Panc1 (cell line): ENCODE measurements around the gene GIMAP6. TPM values are rescaled to one million over a fixed set of nuclear protein-coding genes. Genes with fewer than 3 reads are reported as not detected.

Source experiments
- ATAC-seq: fragments of 200-7000 bp; cut with Tn5 transposase; 2 replicates; pipeline ENCODE4 v1.9.1; 2020; ENCODE audit warnings: mild to moderate bottlenecking, moderate library complexity
- BruUV-seq: library from RNA; stranded (reverse); fragments of 400-500 nt; replicated peaks from 2 replicates; lab custom pipeline; 2021; lab: Mats Ljungman, UMichigan
- CTCF ChIA-PET: fragments of 300-600 bp; sonication (Branson Sonifier 250); formaldehyde crosslinking; loops from one replicate; lab custom pipeline; 2022; ENCODE audit warnings: antibody characterized with exemption; lab: Charles Lee
- POLR2A ChIA-PET: fragments of 300-600 bp; sonication (Branson Sonifier 250); formaldehyde crosslinking; loops from one replicate; lab custom pipeline; 2022; ENCODE audit warnings: antibody characterized with exemption; lab: Charles Lee
- DNase-seq: peaks from one replicate; pipeline ENCODE4 v3.0.0-alpha.2; 2010; ENCODE audit warnings: low read depth, low spot score
- H3K27ac ChIP-seq: 2 replicates; pipeline ENCODE4 v1.5.1; 2011; ENCODE audit warnings: mild to moderate bottlenecking, low read length, inconsistent platforms
- H3K27me3 ChIP-seq: fragments of 200-500 bp; sonication (Bioruptor generic); 2 replicates; pipeline ENCODE4 v1.6.0; 2014; ENCODE audit warnings: low read length, inconsistent platforms; ENCODE audit not compliant: control insufficient read depth, insufficient read depth
- H3K36me3 ChIP-seq: fragments of 200-500 bp; sonication (Bioruptor generic); 2 replicates; pipeline ENCODE4 v1.5.1; 2014; ENCODE audit warnings: inconsistent platforms, mild to moderate bottlenecking, low read length, moderate library complexity; ENCODE audit not compliant: control insufficient read depth, insufficient read depth
- H3K4me1 ChIP-seq: 2 replicates; pipeline ENCODE4 v1.5.1; 2011; ENCODE audit warnings: inconsistent platforms, mild to moderate bottlenecking, low read length, moderate library complexity; ENCODE audit not compliant: control insufficient read depth, insufficient read depth
- H3K4me3 ChIP-seq, 2 experiments: 2 replicates each; pipeline ENCODE4 v1.5.1; 2011 to 2012; ENCODE audit warnings: low read depth in 2 of 2, low read length in 2 of 2, mild to moderate bottlenecking in 2 of 2, inconsistent platforms in 1 of 2, moderate library complexity in 1 of 2
- H3K9me3 ChIP-seq: fragments of 200-500 bp; sonication (Bioruptor generic); 2 replicates; pipeline ENCODE4 v1.5.1; 2014; ENCODE audit warnings: low read depth, mild to moderate bottlenecking, inconsistent platforms, low read length, moderate library complexity; ENCODE audit not compliant: control insufficient read depth, insufficient read depth
- POLR2AphosphoS5 ChIP-seq: IDR thresholded peaks from 2 replicates; pipeline ENCODE4 v1.6.1; 2012; ENCODE audit warnings: mild to moderate bottlenecking, low read depth, low read length, moderate library complexity
- SIN3A ChIP-seq: IDR thresholded peaks from 2 replicates; pipeline ENCODE4 v1.6.1; 2012; ENCODE audit warnings: low read depth, mild to moderate bottlenecking, low read length, moderate library complexity, borderline replicate concordance; ENCODE audit not compliant: insufficient read depth
- TCF7L2 ChIP-seq: IDR thresholded peaks from 2 replicates; pipeline ENCODE4 v1.6.1; 2011; ENCODE audit warnings: mild to moderate bottlenecking, low read depth, low read length, inconsistent platforms
- in situ Hi-C: cut with HindIII; loops from 2 replicates; pipeline ENCODE4 v1.10.0; 2016; ENCODE audit warnings: low sequenced_read_pairs, low pct_unique_long_range_greater_than_20kb
- intact Hi-C: fragments of 100-400 bp; cut with micrococcal nuclease; formaldehyde crosslinking; loops from one replicate; pipeline ENCODE4 v1.10.0; 2022; ENCODE audit not compliant: unreplicated experiment
- total RNA-seq: library from RNA; stranded (reverse); gene quantifications from one replicate; pipeline ENCODE4 v1.2.1, GENCODE V29; 2021; ENCODE audit not compliant: unreplicated experiment
- TF ChIP-seq, protein P1 (sequence below), 2 experiments: IDR thresholded peaks; 2 replicates each; pipeline ENCODE4 v1.6.1; 2011 to 2012; ENCODE audit warnings: low read depth in 2 of 2, control low read depth in 1 of 2, low read length in 1 of 2, mild to moderate bottlenecking in 1 of 2, moderate library complexity in 1 of 2; ENCODE audit not compliant: insufficient read depth in 1 of 2
- TF ChIP-seq, protein P2 (sequence below): fragments of 450-650 bp; IDR thresholded peaks from 2 replicates; pipeline ENCODE4 v1.5.1; 2017; ENCODE audit warnings: mild to moderate bottlenecking

The GIMAP6 gene
- total RNA-seq, 1 experiment from 2014 or later, result 0.23 TPM

DNA sequence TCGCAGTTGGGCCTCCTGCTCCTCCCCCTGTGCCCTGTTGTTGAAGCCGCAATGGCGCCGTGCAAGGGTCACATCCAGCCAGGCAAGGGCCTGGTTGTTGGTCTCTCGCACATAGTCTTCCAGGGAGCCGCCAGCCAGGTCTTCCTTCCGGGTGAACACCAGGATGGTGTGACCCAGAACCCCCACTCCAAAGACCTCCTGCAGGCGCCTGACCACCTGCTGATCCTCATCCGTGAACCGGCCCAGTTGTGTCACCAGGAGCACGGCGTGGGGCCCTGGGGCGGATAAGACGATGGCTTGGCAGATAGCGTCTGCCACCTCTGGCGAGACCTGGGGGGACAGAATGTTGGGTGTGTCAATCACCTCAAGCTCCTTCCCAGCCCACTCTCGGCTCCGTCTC is 4.2 kb downstream of the GIMAP6 start:
- Histone ChIP-seq H3K27me3 (0 out of 2 replicates have a peak, but pooled peaks cover 2% of the 10 kb centered on the region), H3K27ac (no peak overlapping the region), H3K36me3 (no peaks in the 10 kb centered on the region), H3K9me3 (no peaks in the 10 kb centered on the region), H3K4me1 (no peaks in the 10 kb centered on the region), H3K4me3 (no peak overlapping the region)
- CTCF ChIA-PET, result no interaction called here
- intact Hi-C loops (no loop called here), in situ Hi-C loops (no loop called here)
- no peak for ATAC-seq
- DNase-seq, result no peak
- POLR2A ChIA-PET, result no interaction called here
- no peak for TF ChIP-seq TCF7L2
- TF ChIP-seq POLR2AphosphoS5, result no peak
- TF ChIP-seq, protein P1, sequence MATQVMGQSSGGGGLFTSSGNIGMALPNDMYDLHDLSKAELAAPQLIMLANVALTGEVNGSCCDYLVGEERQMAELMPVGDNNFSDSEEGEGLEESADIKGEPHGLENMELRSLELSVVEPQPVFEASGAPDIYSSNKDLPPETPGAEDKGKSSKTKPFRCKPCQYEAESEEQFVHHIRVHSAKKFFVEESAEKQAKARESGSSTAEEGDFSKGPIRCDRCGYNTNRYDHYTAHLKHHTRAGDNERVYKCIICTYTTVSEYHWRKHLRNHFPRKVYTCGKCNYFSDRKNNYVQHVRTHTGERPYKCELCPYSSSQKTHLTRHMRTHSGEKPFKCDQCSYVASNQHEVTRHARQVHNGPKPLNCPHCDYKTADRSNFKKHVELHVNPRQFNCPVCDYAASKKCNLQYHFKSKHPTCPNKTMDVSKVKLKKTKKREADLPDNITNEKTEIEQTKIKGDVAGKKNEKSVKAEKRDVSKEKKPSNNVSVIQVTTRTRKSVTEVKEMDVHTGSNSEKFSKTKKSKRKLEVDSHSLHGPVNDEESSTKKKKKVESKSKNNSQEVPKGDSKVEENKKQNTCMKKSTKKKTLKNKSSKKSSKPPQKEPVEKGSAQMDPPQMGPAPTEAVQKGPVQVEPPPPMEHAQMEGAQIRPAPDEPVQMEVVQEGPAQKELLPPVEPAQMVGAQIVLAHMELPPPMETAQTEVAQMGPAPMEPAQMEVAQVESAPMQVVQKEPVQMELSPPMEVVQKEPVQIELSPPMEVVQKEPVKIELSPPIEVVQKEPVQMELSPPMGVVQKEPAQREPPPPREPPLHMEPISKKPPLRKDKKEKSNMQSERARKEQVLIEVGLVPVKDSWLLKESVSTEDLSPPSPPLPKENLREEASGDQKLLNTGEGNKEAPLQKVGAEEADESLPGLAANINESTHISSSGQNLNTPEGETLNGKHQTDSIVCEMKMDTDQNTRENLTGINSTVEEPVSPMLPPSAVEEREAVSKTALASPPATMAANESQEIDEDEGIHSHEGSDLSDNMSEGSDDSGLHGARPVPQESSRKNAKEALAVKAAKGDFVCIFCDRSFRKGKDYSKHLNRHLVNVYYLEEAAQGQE (IDR thresholded peaks at IDR 0.05; ENCODE audit: insufficient read depth in 1 of 2, low read depth in 2 of 2, low read length in 1 of 2), result no peak
- no peak for TF ChIP-seq SIN3A
- TF ChIP-seq, protein P2, sequence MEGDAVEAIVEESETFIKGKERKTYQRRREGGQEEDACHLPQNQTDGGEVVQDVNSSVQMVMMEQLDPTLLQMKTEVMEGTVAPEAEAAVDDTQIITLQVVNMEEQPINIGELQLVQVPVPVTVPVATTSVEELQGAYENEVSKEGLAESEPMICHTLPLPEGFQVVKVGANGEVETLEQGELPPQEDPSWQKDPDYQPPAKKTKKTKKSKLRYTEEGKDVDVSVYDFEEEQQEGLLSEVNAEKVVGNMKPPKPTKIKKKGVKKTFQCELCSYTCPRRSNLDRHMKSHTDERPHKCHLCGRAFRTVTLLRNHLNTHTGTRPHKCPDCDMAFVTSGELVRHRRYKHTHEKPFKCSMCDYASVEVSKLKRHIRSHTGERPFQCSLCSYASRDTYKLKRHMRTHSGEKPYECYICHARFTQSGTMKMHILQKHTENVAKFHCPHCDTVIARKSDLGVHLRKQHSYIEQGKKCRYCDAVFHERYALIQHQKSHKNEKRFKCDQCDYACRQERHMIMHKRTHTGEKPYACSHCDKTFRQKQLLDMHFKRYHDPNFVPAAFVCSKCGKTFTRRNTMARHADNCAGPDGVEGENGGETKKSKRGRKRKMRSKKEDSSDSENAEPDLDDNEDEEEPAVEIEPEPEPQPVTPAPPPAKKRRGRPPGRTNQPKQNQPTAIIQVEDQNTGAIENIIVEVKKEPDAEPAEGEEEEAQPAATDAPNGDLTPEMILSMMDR, result no peak
- BruUV-seq, result no TSS peak

DNA sequence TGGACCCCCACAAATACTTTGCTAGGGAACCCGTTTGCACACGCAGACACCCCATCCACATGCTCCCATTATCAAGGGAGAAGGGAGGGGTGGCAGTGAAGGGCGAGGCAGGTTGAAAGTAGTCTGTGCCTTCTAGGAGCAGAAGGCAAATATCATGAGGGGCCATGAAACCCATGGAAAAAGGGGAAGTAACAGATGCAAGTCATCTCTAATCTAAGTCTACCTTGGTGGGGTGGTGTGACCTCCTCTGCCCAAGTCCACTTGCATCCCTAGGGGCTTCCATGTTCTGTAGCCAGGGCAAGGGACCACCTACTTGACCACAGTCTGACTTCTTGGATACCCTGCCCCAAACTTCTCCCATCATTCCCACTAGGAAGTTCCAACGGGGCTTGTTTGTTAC is 5.5 kb downstream of the GIMAP6 start:
- no peak for ATAC-seq
- Histone ChIP-seq H3K9me3 (no peaks in the 10 kb centered on the region), H3K4me3 (no peak overlapping the region), H3K4me1 (no peaks in the 10 kb centered on the region), H3K27ac (no peak overlapping the region), H3K36me3 (no peaks in the 10 kb centered on the region), H3K27me3 (0 out of 2 replicates have a peak, but pooled peaks cover 2% of the 10 kb centered on the region)
- in situ Hi-C loops (no loop called here), intact Hi-C loops (no loop called here)
- DNase-seq, result no peak
- CTCF ChIA-PET, result no interaction called here
- POLR2A ChIA-PET, result no interaction called here
- TF ChIP-seq SIN3A, result no peak
- TF ChIP-seq TCF7L2, result no peak
- TF ChIP-seq POLR2AphosphoS5, result no peak
- BruUV-seq, result no TSS peak

DNA sequence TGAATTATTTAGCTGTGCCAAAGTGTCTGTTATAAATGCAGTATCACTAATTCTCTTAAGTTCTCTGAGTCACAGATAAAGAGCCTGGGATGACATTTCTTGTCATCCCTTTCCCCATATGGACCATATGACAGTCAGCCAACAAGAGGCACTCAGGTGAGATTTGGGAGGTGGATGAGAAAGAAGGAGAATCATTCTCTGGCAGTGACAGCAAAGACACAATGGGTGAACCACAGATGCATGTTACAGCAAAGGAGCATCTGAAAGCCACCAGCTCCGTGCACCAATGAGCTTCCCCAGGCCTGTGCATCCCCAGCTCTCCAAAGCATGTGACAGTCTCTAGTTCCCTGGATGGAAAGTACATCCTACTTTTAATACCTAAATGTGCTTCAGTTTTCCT is 10.8 kb downstream of the GIMAP6 start:
- no peak overlapping the region for H3K27ac ChIP-seq
- no TSS peak for BruUV-seq
- H3K4me3 ChIP-seq, result no peak overlapping the region
- no peaks in the 10 kb centered on the region for H3K36me3 ChIP-seq
- intact Hi-C loops (no loop called here), in situ Hi-C loops (no loop called here)
- peaks cover 2% of the 10 kb centered on the region; the same call in 1 of the 2 replicates for H3K27me3 ChIP-seq
- H3K4me1 ChIP-seq, result no peaks in the 10 kb centered on the region
- ATAC-seq (no peak), DNase-seq (no peak)
- TF ChIP-seq, protein P2, result no peak
- TF ChIP-seq, protein P1 (IDR thresholded peaks at IDR 0.05; ENCODE audit: insufficient read depth in 1 of 2, low read depth in 2 of 2, low read length in 1 of 2), result no peak
- no peak for TF ChIP-seq TCF7L2
- no peak for TF ChIP-seq POLR2AphosphoS5
- no peak for TF ChIP-seq SIN3A
- H3K9me3 ChIP-seq, result no peaks in the 10 kb centered on the region
- POLR2A ChIA-PET, result no interaction called here
- CTCF ChIA-PET, result no interaction called here
